GM10248 (cell line): ENCODE data around the gene PRRC2A.

Experiments
- CTCF ChIA-PET: fragments of 300-600 bp; sonication (Branson Sonifier 250); formaldehyde crosslinking; extraction: SDS; loops from one replicate; lab custom pipeline; 2021; ENCODE audit warnings: antibody characterized with exemption; lab: Yijun Ruan, JAX
- POLR2A ChIA-PET: fragments of 350-650 bp; sonication (Branson Sonifier 250); formaldehyde crosslinking; extraction: SDS; loops from one replicate; lab custom pipeline; 2020; ENCODE audit warnings: antibody characterized with exemption; lab: Yijun Ruan, JAX
- DNase-seq: peaks from one replicate; pipeline ENCODE4 v3.0.0; 2012; ENCODE audit errors: extremely low spot score
- TF ChIP-seq, protein P1 (sequence below): IDR thresholded peaks from 2 replicates; pipeline ENCODE4 v1.5.1; 2012; ENCODE audit warnings: mild to moderate bottlenecking, low read depth; ENCODE audit errors: extremely low read depth, missing control alignments, control extremely low read depth

The PRRC2A gene

DNA sequence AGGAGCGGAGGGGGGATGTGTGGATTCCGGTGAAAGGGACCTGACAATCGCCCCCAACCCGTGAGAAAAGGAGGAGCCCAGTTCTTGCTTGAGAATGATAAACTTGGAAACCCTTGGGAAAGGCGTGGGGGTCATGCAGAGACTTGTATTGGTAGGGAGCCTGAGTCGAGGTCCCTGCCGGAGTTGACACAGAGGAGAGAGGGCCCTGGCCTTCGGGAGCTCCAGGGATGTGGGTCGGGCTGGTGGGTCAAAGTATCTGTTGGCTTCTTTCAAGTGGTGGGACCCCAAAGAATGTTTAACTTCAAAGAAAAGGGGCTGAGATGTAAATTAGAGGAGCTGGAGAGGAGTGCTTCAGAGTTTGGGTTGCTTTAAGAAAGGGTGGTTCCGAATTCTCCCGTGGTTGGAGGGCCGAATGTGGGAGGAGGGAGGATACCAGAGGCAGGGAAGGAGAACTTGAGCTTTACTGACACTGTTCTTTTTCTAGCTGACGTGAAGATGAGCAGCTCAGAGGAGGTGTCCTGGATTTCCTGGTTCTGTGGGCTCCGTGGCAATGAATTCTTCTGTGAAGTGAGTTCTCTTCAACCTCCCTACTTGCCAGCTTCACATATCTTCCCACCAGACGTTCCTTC is 45.9 kb downstream of the PRRC2A start:
- ChIA-PET CTCF (interaction anchor here (1.0 to 3.5 kb wide), 2 partner anchors 9 to 14 kb away, joined by 3 to 14 read pairs; partner anchors contain the start of gene LY6G5C), POLR2A (interaction anchor here (1.0 kb wide), 1 partner anchor 161 kb away, joined by 3 read pairs; the partner anchor contains the start of gene HSPA1B)
- DNase-seq, result no peak
- TF ChIP-seq, protein P1, sequence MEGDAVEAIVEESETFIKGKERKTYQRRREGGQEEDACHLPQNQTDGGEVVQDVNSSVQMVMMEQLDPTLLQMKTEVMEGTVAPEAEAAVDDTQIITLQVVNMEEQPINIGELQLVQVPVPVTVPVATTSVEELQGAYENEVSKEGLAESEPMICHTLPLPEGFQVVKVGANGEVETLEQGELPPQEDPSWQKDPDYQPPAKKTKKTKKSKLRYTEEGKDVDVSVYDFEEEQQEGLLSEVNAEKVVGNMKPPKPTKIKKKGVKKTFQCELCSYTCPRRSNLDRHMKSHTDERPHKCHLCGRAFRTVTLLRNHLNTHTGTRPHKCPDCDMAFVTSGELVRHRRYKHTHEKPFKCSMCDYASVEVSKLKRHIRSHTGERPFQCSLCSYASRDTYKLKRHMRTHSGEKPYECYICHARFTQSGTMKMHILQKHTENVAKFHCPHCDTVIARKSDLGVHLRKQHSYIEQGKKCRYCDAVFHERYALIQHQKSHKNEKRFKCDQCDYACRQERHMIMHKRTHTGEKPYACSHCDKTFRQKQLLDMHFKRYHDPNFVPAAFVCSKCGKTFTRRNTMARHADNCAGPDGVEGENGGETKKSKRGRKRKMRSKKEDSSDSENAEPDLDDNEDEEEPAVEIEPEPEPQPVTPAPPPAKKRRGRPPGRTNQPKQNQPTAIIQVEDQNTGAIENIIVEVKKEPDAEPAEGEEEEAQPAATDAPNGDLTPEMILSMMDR, result no peak

DNA sequence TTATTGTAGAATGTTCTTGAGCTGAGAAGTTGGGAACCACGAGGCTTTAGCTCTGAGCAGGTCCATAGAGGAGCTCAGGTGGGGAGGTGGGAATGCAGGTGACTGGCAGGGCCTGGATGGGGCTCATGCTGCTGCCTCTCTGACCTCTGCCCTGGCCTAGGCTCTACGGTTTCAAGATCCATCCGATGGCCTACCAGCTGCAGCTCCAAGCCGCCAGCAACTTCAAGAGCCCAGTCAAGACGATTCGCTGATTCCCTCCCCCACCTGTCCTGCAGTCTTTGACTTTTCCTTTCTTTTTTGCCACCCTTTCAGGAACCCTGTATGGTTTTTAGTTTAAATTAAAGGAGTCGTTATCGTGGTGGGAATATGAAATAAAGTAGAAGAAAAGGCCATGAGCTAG is 49.2 kb downstream of the PRRC2A start, which contains the start of gene LY6G5B:
LY6G5B (plus strand) TSS at position 301 of the 400 bp plus-strand sequence. CDS start 975 bp downstream, outside the sequence.
- POLR2A ChIA-PET, result interaction anchor here (0.6 kb wide), 1 partner anchor 11 kb away, joined by 3 read pairs; the partner anchor contains the start of gene LY6G5C
- TF ChIP-seq, protein P1, result no peak
- CTCF ChIA-PET, result interaction anchor here (1.3 to 2.7 kb wide), 5 partner anchors 10 to 119 kb away, joined by 3 to 9 read pairs (median 4); no protein-coding TSS in a partner anchor
- no peak for DNase-seq

DNA sequence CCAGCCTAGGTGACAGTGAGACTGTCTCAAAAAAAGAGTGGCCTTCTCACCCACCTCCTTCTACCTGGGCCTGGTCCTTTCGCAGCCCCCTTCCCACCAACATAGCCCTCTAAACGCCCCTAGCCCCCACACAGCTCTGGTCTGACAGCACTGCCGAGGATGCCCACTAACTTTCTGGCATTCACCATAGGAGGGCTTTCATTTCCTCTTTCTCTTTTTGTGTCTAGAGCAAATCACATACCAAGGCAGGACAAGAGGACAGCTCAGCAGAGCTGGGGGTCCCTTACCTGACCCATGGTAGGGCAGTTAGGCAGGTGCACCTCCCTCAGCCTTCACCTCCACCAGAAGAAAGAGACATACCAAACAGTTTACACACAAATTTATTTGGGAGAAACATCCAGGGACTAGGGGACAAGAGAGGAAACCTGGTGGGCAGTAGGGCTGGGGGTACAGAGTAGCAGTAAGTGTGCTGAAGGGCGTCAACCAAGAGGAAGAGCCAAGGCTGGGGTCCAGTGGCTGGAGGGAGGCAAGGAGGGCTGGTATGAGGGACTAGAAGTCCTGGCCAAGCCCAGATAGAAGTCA is 55.9 kb downstream of the PRRC2A start:
- POLR2A ChIA-PET, result interaction anchor here (1.1 kb wide), 1 partner anchor 139 kb away, joined by 3 read pairs; the partner anchor contains the start of genes HSPA1A and HSPA1L
- CTCF ChIA-PET, result interaction anchor here (1.5 to 2.3 kb wide), 2 partner anchors 13 to 77 kb away, joined by 4 to 5 read pairs; no protein-coding TSS in a partner anchor
- TF ChIP-seq, protein P1, result no peak
- no peak for DNase-seq

DNA sequence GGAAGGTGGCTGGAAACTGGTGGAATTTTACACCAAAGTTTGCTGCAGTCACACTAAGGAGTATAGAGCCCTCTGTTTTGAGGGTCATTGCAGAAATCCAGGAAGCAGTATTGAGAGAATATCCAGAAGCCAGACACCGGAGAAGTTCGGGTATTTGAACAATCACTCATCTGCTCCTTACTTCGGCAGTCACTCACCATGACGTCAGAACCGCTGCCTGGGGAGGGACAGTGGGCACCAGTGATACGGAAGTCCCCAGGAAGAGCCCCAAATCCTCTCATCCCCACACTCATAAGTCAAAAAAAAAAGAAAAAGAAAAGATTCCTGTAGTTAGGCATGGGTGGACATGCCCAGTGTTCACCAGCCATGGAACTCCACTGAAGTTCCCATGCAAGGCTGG is 56.4 kb downstream of the PRRC2A start:
- no peak for DNase-seq
- CTCF ChIA-PET, result interaction anchor here (1.2 to 1.5 kb wide), 2 partner anchors 12 to 13 kb away, joined by 3 to 4 read pairs; no protein-coding TSS in a partner anchor
- TF ChIP-seq, protein P1, result no peak
- POLR2A ChIA-PET, result no interaction called here

DNA sequence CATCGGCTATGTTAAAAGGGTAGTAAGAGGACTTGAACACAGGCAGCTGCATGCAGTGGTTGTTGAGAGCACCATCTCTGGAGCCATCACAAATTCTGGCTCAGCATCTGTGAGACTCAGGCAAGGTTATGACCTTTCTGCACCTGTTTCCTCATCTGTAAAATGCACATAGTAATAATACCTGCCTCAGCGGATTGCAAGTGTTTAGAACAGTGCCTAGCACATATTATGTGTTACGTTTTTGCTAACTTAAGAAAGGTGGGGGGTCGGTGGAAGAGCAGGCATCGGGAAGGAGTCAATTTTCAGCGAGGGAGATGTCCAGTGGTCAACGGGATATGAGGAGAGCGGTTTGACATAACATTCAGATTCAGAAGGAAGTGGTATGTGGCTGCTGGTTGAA is 57.4 kb downstream of the PRRC2A start:
- TF ChIP-seq, protein P1, result no peak
- ChIA-PET CTCF (interaction anchor here (0.8 to 2.9 kb wide), 6 partner anchors 10 to 275 kb away, joined by 3 to 12 read pairs (median 4); partner anchors contain the start of gene LY6G6D), POLR2A (no interaction called here)
- no peak for DNase-seq
